ENCODE measurements around the gene MLXIP.

Gene MLXIP

GRCh38 chr12:122140467-122141257, 62.1 kb downstream of the MLXIP start:
- TF ChIP-seq KLF16 (tag by site-specific recombination; IDR thresholded peaks at IDR 0.05): no peak
- no peak for TF ChIP-seq ZNF621 (tag by site-specific recombination; IDR thresholded peaks at IDR 0.05)
- H3K36me3 ChIP-seq (ENCODE audit: control insufficient read depth in 2 of 2, insufficient read depth in 1 of 2, low read length in 2 of 2): peaks cover 0 to 72% of the 10 kb centered on the region in 2 experiments; a peak in 2 of 3 replicates
- no peak overlapping the region for H3K4me3 ChIP-seq (ENCODE audit: low read depth, low read length)
- ChIA-PET POLR2A (no interaction called here), CTCF (interaction anchor here (0.5 kb wide), 1 partner anchor 19 kb away, joined by 3 read pairs; no protein-coding TSS in a partner anchor)
- no peak overlapping the region for H3K27ac ChIP-seq (ENCODE audit: extremely low read depth, low read depth, low read length)
- H3K9me3 ChIP-seq (ENCODE audit: control insufficient read depth, insufficient read depth, low read depth, low read length): no peaks in the 10 kb centered on the region
- H3K4me1 ChIP-seq (ENCODE audit: control insufficient read depth, insufficient read depth, low read length): no peaks in the 10 kb centered on the region

- Histone ChIP-seq H3K36me3 (ENCODE audit: control insufficient read depth in 2 of 2, insufficient read depth in 1 of 2, low read length in 2 of 2) (peaks cover 0 to 63% of the 10 kb centered on the region in 2 experiments; a peak in 2 of 3 replicates), H3K4me3 (ENCODE audit: low read depth, low read length) (no peak overlapping the region), H3K9me3 (ENCODE audit: control insufficient read depth, insufficient read depth, low read depth, low read length) (no peaks in the 10 kb centered on the region), H3K4me1 (ENCODE audit: control insufficient read depth, insufficient read depth, low read length) (no peaks in the 10 kb centered on the region), H3K27ac (ENCODE audit: extremely low read depth, low read depth, low read length) (no peak overlapping the region)
- TF ChIP-seq ZNF292 (tag by site-specific recombination; IDR thresholded peaks at IDR 0.05; ENCODE audit: borderline replicate concordance, low read depth) (no peak), ZNF214 (tag by site-specific recombination; IDR thresholded peaks at IDR 0.05; ENCODE audit: borderline replicate concordance) (no peak), ZNF394 (tag by site-specific recombination; IDR thresholded peaks at IDR 0.05; ENCODE audit: borderline replicate concordance) (no peak), ZNF621 (tag by site-specific recombination; IDR thresholded peaks at IDR 0.05) (no peak), EGR2 (tag by site-specific recombination; IDR thresholded peaks at IDR 0.05; ENCODE audit: low read depth) (no peak), RBAK (tag by site-specific recombination; IDR thresholded peaks at IDR 0.05) (no peak), OSR2 (tag by site-specific recombination; IDR thresholded peaks at IDR 0.05) (no peak), ZNF544 (tag by site-specific recombination; IDR thresholded peaks at IDR 0.05) (no peak), ZNF132 (tag by site-specific recombination; IDR thresholded peaks at IDR 0.05; ENCODE audit: borderline replicate concordance) (no peak)
- ChIA-PET POLR2A (no interaction called here), CTCF (interaction anchor here (0.9 kb wide), 1 partner anchor 9 kb away, joined by 3 read pairs; no protein-coding TSS in a partner anchor)
These were observed 63.6 kb downstream of the MLXIP start for GRCh38 chr12:122141911-122142725.

- ChIA-PET POLR2A (no interaction called here), CTCF (interaction anchor here (0.7 to 0.9 kb wide), 2 partner anchors 9 to 54 kb away, joined by 3 to 5 read pairs; no protein-coding TSS in a partner anchor)
- no peak overlapping the region for H3K4me3 ChIP-seq (ENCODE audit: low read depth, low read length)
- no peak overlapping the region for H3K27ac ChIP-seq (ENCODE audit: extremely low read depth, low read depth, low read length)
- no peaks in the 10 kb centered on the region for H3K9me3 ChIP-seq (ENCODE audit: control insufficient read depth, insufficient read depth, low read depth, low read length)
- TF ChIP-seq, protein P1, sequence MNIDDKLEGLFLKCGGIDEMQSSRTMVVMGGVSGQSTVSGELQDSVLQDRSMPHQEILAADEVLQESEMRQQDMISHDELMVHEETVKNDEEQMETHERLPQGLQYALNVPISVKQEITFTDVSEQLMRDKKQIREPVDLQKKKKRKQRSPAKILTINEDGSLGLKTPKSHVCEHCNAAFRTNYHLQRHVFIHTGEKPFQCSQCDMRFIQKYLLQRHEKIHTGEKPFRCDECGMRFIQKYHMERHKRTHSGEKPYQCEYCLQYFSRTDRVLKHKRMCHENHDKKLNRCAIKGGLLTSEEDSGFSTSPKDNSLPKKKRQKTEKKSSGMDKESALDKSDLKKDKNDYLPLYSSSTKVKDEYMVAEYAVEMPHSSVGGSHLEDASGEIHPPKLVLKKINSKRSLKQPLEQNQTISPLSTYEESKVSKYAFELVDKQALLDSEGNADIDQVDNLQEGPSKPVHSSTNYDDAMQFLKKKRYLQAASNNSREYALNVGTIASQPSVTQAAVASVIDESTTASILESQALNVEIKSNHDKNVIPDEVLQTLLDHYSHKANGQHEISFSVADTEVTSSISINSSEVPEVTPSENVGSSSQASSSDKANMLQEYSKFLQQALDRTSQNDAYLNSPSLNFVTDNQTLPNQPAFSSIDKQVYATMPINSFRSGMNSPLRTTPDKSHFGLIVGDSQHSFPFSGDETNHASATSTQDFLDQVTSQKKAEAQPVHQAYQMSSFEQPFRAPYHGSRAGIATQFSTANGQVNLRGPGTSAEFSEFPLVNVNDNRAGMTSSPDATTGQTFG (tag by site-specific recombination; IDR thresholded peaks at IDR 0.05; ENCODE audit: borderline replicate concordance): no peak
- TF ChIP-seq, protein P2, sequence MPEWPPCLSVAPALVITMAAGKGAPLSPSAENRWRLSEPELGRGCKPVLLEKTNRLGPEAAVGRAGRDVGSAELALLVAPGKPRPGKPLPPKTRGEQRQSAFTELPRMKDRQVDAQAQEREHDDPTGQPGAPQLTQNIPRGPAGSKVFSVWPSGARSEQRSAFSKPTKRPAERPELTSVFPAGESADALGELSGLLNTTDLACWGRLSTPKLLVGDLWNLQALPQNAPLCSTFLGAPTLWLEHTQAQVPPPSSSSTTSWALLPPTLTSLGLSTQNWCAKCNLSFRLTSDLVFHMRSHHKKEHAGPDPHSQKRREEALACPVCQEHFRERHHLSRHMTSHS (tag by site-specific recombination; IDR thresholded peaks at IDR 0.05): no peak
- TF ChIP-seq TRIM28 (IDR thresholded peaks at IDR 0.05; ENCODE audit: borderline replicate concordance, low read length) (peak; percentile 86; the same call in 1 of the 2 replicates), IKZF3 (tag by site-specific recombination; IDR thresholded peaks at IDR 0.05) (no peak)
- H3K36me3 ChIP-seq (ENCODE audit: control insufficient read depth in 2 of 2, insufficient read depth in 1 of 2, low read length in 2 of 2): peaks cover 0 to 57% of the 10 kb centered on the region in 2 experiments; a peak in 2 of 3 replicates
- H3K4me1 ChIP-seq (ENCODE audit: control insufficient read depth, insufficient read depth, low read length): no peaks in the 10 kb centered on the region
These were observed 64.3 kb downstream of the MLXIP start for GRCh38 chr12:122142857-122143256.

Data from HEK293 (cell line).